Measurements from ENCODE around the gene NUDT4. TPM values are rescaled to one million over a fixed set of nuclear protein-coding genes. Genes with fewer than 3 reads are reported as not detected.

The NUDT4 gene
- polyA plus RNA-seq, 1 donor (not counting 4 experiments of a cell fraction or from before 2014, with no cell fraction given) = 33.2 TPM

DNA sequence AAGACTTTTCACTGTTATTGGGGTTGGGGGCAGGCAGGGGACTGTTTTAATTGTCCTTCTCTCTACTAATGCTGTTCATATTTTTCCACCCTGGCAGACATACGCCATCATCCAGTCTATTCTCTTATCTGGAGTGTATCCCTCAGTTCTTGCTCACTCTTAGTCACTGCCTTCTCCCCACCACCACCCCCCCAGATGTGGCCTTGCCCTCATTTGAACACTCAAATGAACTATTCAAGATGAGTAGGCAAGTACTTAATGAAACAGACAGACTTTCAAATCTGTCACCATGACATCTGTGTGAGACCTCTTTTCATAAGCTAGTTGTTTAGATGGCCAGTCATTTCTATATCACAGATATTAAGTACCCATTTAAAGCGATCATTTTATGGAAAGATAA lies 10.1 kb downstream of the NUDT4 start:
- peaks cover 13% of the 10 kb centered on the region for H4K20me1 ChIP-seq (ENCODE audit: control insufficient read depth, extremely low read depth, insufficient read depth, low read length)

GRCh38 chr12:93390031-93390430 lies 12.3 kb downstream of the NUDT4 start:
- H4K20me1 ChIP-seq (ENCODE audit: control insufficient read depth, extremely low read depth, insufficient read depth, low read length) = peaks cover 11% of the 10 kb centered on the region

More for the DNA sequence above, 10.1 kb downstream of the NUDT4 start:
- Histone ChIP-seq H3K9me3 (ENCODE audit: control insufficient read depth, low read depth, low read length) (no peaks in the 10 kb centered on the region), H3K79me2 (ENCODE audit: control insufficient read depth, insufficient read depth, low read length) (peaks cover 90% of the 10 kb centered on the region), H3K36me3 (ENCODE audit: control insufficient read depth in 2 of 2, extremely low read depth in 1 of 2, insufficient read depth in 2 of 2, low read length in 2 of 2) (peaks cover 0 to 17% of the 10 kb centered on the region in 2 experiments), H3K4me2 (ENCODE audit: control insufficient read depth, extremely low read depth, insufficient read depth, low read depth, low read length) (no peak overlapping the region), H3K4me1 (ENCODE audit: control insufficient read depth, extremely low read depth, insufficient read depth, low read length) (peaks cover 10% of the 10 kb centered on the region), H3K9ac (ENCODE audit: control insufficient read depth, extremely low read depth, insufficient read depth, low read length) (no peak overlapping the region), H3K27ac (ENCODE audit: control insufficient read depth, insufficient read depth, low read length) (no peak overlapping the region), H2AFZ (ENCODE audit: control insufficient read depth, low read length) (no peak overlapping the region), H3K9me1 (ENCODE audit: control insufficient read depth, extremely low read depth, insufficient read depth, low read length) (no peaks in the 10 kb centered on the region), H3K27me3 (ENCODE audit: control insufficient read depth, extremely low read depth, insufficient read depth, low read length) (no peaks in the 10 kb centered on the region), H3K4me3 (ENCODE audit: control insufficient read depth in 2 of 3, extremely low read depth in 1 of 3, insufficient read depth in 2 of 3, low read depth in 1 of 3, low read length in 3 of 3) (no peak overlapping the region)
- TF ChIP-seq EZH2 (IDR thresholded peaks at IDR 0.05; ENCODE audit: low read length) (no peak), CTCF (optimal IDR thresholded peaks at IDR 0.05 in 1 of 3, IDR thresholded peaks at IDR 0.05 in 1 of 3, conservative IDR thresholded peaks at IDR 0.05 in 1 of 3; ENCODE audit: extremely low read depth in 1 of 3, insufficient read depth in 2 of 3, low read length in 3 of 3) (no peak)
- FAIRE-seq (no peak), DNase-seq (ENCODE audit: low read depth, low spot score) (peak; percentile 21)
- dilution Hi-C loops (cut with MboI; ENCODE audit: extremely low pct_ligation_motif_present, low sequenced_read_pairs) = no loop called here

More at GRCh38 chr12:93390031-93390430, 12.3 kb downstream of the NUDT4 start:
- H3K4me3 ChIP-seq (ENCODE audit: control insufficient read depth in 2 of 3, extremely low read depth in 1 of 3, insufficient read depth in 2 of 3, low read depth in 1 of 3, low read length in 3 of 3) = no peak overlapping the region
- DNase-seq (ENCODE audit: low read depth, low spot score) (no peak), FAIRE-seq (no peak)
- H2AFZ ChIP-seq (ENCODE audit: control insufficient read depth, low read length) = no peak overlapping the region
- H3K9me1 ChIP-seq (ENCODE audit: control insufficient read depth, extremely low read depth, insufficient read depth, low read length) = no peaks in the 10 kb centered on the region
- H3K4me2 ChIP-seq (ENCODE audit: control insufficient read depth, extremely low read depth, insufficient read depth, low read depth, low read length) = no peak overlapping the region
- dilution Hi-C loops (cut with MboI; ENCODE audit: extremely low pct_ligation_motif_present, low sequenced_read_pairs) = no loop called here
- no peak overlapping the region for H3K27ac ChIP-seq (ENCODE audit: control insufficient read depth, insufficient read depth, low read length)
- H3K9ac ChIP-seq (ENCODE audit: control insufficient read depth, extremely low read depth, insufficient read depth, low read length) = no peak overlapping the region
- H3K9me3 ChIP-seq (ENCODE audit: control insufficient read depth, low read depth, low read length) = no peaks in the 10 kb centered on the region
- H3K79me2 ChIP-seq (ENCODE audit: control insufficient read depth, insufficient read depth, low read length) = peaks cover 76% of the 10 kb centered on the region
- no peaks in the 10 kb centered on the region for H3K27me3 ChIP-seq (ENCODE audit: control insufficient read depth, extremely low read depth, insufficient read depth, low read length)
- peaks cover 10% of the 10 kb centered on the region for H3K4me1 ChIP-seq (ENCODE audit: control insufficient read depth, extremely low read depth, insufficient read depth, low read length)
- H3K36me3 ChIP-seq (ENCODE audit: control insufficient read depth in 2 of 2, extremely low read depth in 1 of 2, insufficient read depth in 2 of 2, low read length in 2 of 2) = peaks cover 0 to 7% of the 10 kb centered on the region in 2 experiments
- TF ChIP-seq EZH2 (IDR thresholded peaks at IDR 0.05; ENCODE audit: low read length) = no peak
- TF ChIP-seq CTCF (optimal IDR thresholded peaks at IDR 0.05 in 1 of 3, IDR thresholded peaks at IDR 0.05 in 1 of 3, conservative IDR thresholded peaks at IDR 0.05 in 1 of 3; ENCODE audit: extremely low read depth in 1 of 3, insufficient read depth in 2 of 3, low read length in 3 of 3) = no peak

Measured in keratinocyte (primary cell).